MCF 10A (cell line): ENCODE measurements around the gene ANKMY1. TPM values are rescaled to one million over a fixed set of nuclear protein-coding genes. Genes with fewer than 3 reads are reported as not detected.

ENCODE experiments used
- BruUV-seq: library from RNA; stranded (reverse); fragments of 400-500 nt; replicated peaks from 2 replicates; lab custom pipeline; 2021; lab: Mats Ljungman, UMichigan
- CTCF ChIA-PET: fragments of 300-600 bp; sonication (Branson Sonifier 250); formaldehyde crosslinking; extraction: SDS; loops from one replicate; lab custom pipeline; 2021; ENCODE audit warnings: antibody characterized with exemption, inconsistent platforms; lab: Yijun Ruan, JAX
- POLR2A ChIA-PET: fragments of 300-600, 350-650 bp; sonication (Branson Sonifier 250); formaldehyde crosslinking; extraction: SDS; loops from one replicate; lab custom pipeline; 2020; ENCODE audit warnings: antibody characterized with exemption, inconsistent platforms; lab: Yijun Ruan, JAX
- DNase-seq: peaks from one replicate; pipeline ENCODE4 v3.0.0-alpha.2; 2018; ENCODE audit not compliant: unreplicated experiment
- H3K27ac Mint-ChIP-seq: one replicate; pipeline ENCODE4 v1.8.0; 2022; ENCODE audit warnings: mild to moderate bottlenecking, low read depth, mixed read lengths; ENCODE audit not compliant: unreplicated experiment
- H3K27me3 Mint-ChIP-seq: one replicate; pipeline ENCODE4 v1.8.0; 2022; ENCODE audit warnings: mixed read lengths; ENCODE audit not compliant: insufficient read depth, unreplicated experiment
- H3K36me3 Mint-ChIP-seq: one replicate; pipeline ENCODE4 v1.8.0; 2022; ENCODE audit warnings: mild to moderate bottlenecking, moderate library complexity, mixed read lengths; ENCODE audit not compliant: insufficient read depth, unreplicated experiment
- H3K4me1 Mint-ChIP-seq: one replicate; pipeline ENCODE4 v1.8.0; 2022; ENCODE audit warnings: mixed read lengths; ENCODE audit not compliant: insufficient read depth, unreplicated experiment
- H3K4me3 Mint-ChIP-seq: one replicate; pipeline ENCODE4 v1.8.0; 2022; ENCODE audit warnings: mild to moderate bottlenecking, moderate library complexity, mixed read lengths; ENCODE audit not compliant: unreplicated experiment
- H3K9me3 Mint-ChIP-seq: one replicate; pipeline ENCODE4 v1.8.0; 2022; ENCODE audit warnings: mixed read lengths; ENCODE audit not compliant: unreplicated experiment
- CTCF ChIP-seq: fragments of 200-600 bp; IDR thresholded peaks from one replicate; pipeline ENCODE4 v1.8.0; 2022; ENCODE audit warnings: antibody characterized with exemption, mild to moderate bottlenecking; ENCODE audit not compliant: unreplicated experiment
- intact Hi-C: fragments of 100-400 bp; cut with micrococcal nuclease; formaldehyde crosslinking; loops from 2 replicates; pipeline ENCODE4 v1.14.1; 2022
- total RNA-seq: library from RNA; stranded (reverse); gene quantifications from 2 replicates; pipeline ENCODE4 v1.2.3, GENCODE V29; 2022

ANKMY1 gene
- total RNA-seq, 1 experiment from 2014 or later: 22.2 TPM

GRCh38 chr2:240596491-240596931, 38.7 kb upstream of the ANKMY1 start:
- Mint-ChIP-seq H3K4me1 (no peaks in the 10 kb centered on the region), H3K36me3 (peaks cover 12% of the 10 kb centered on the region), H3K4me3 (no peak overlapping the region), H3K27me3 (no peaks in the 10 kb centered on the region), H3K27ac (no peak overlapping the region), H3K9me3 (no peaks in the 10 kb centered on the region)
- CTCF ChIA-PET: no interaction called here
- no peak for TF ChIP-seq CTCF
- POLR2A ChIA-PET: interaction anchor here (1.2 kb wide), 1 partner anchor 9 kb away, joined by 3 read pairs; no protein-coding TSS in a partner anchor
- no peak for DNase-seq
- intact Hi-C loops: no loop called here
- no TSS peak for BruUV-seq

- Mint-ChIP-seq H3K4me1 (no peaks in the 10 kb centered on the region), H3K4me3 (no peak overlapping the region), H3K27ac (no peak overlapping the region), H3K27me3 (no peaks in the 10 kb centered on the region), H3K36me3 (peaks cover 15% of the 10 kb centered on the region), H3K9me3 (no peaks in the 10 kb centered on the region)
- no peak for TF ChIP-seq CTCF
- no TSS peak for BruUV-seq
- DNase-seq: no peak
- CTCF ChIA-PET: no interaction called here
- POLR2A ChIA-PET: no interaction called here
- intact Hi-C loops: no loop called here
Measured at GRCh38 chr2:240596080-240596460, 38.3 kb upstream of the ANKMY1 start.

- peaks cover 11% of the 10 kb centered on the region for H3K36me3 Mint-ChIP-seq
- POLR2A ChIA-PET: no interaction called here
- DNase-seq: no peak
- H3K4me3 Mint-ChIP-seq: no peak overlapping the region
- H3K4me1 Mint-ChIP-seq: no peaks in the 10 kb centered on the region
- H3K27me3 Mint-ChIP-seq: no peaks in the 10 kb centered on the region
- no peak overlapping the region for H3K27ac Mint-ChIP-seq
- peak; percentile 16 for TF ChIP-seq CTCF
- BruUV-seq: no TSS peak
- H3K9me3 Mint-ChIP-seq: no peaks in the 10 kb centered on the region
- intact Hi-C loops: no loop called here
- CTCF ChIA-PET: no interaction called here
Measured at GRCh38 chr2:240595381-240596079, 37.7 kb upstream of the ANKMY1 start.

- CTCF ChIA-PET: no interaction called here
- H3K36me3 Mint-ChIP-seq: peaks cover 11% of the 10 kb centered on the region
- no peaks in the 10 kb centered on the region for H3K4me1 Mint-ChIP-seq
- H3K27ac Mint-ChIP-seq: no peak overlapping the region
- BruUV-seq: no TSS peak
- H3K4me3 Mint-ChIP-seq: no peak overlapping the region
- TF ChIP-seq CTCF: no peak
- intact Hi-C loops: no loop called here
- no peaks in the 10 kb centered on the region for H3K9me3 Mint-ChIP-seq
- DNase-seq: no peak
- no peaks in the 10 kb centered on the region for H3K27me3 Mint-ChIP-seq
- POLR2A ChIA-PET: no interaction called here
Measured at GRCh38 chr2:240594511-240595380, 37.0 kb upstream of the ANKMY1 start.
